Chondrocyte (in vitro differentiated cells): ENCODE data around the gene MAPK8IP3. TPM values are rescaled to one million over a fixed set of nuclear protein-coding genes. Genes with fewer than 3 reads are reported as not detected.

Experiments
- DNase-seq: peaks from one replicate; pipeline ENCODE4 v3.0.0; 2021; ENCODE audit warnings: mixed read lengths, low spot score
- H3K27ac Mint-ChIP-seq: one replicate; pipeline ENCODE4 v1.8.0; 2021; ENCODE audit warnings: mild to moderate bottlenecking, moderate library complexity, mixed read lengths; ENCODE audit not compliant: unreplicated experiment
- H3K27me3 Mint-ChIP-seq: 2 replicates; pipeline ENCODE4 v1.8.0; 2021; ENCODE audit warnings: low read depth, mixed read lengths
- H3K36me3 Mint-ChIP-seq: 2 replicates; pipeline ENCODE4 v1.8.0; 2021; ENCODE audit warnings: low read depth, mixed read lengths
- H3K4me1 Mint-ChIP-seq: 2 replicates; pipeline ENCODE4 v1.8.0; 2021; ENCODE audit warnings: low read depth, mild to moderate bottlenecking, mixed read lengths
- H3K4me3 Mint-ChIP-seq: one replicate; pipeline ENCODE4 v1.8.0; 2021; ENCODE audit warnings: mild to moderate bottlenecking, moderate library complexity, mixed read lengths; ENCODE audit not compliant: unreplicated experiment
- H3K9me3 Mint-ChIP-seq: 2 replicates; pipeline ENCODE4 v1.8.0; 2021; ENCODE audit warnings: low read depth, mixed read lengths
- CTCF ChIP-seq: fragments of 200-600 bp; sonication (generic); IDR thresholded peaks from 2 replicates; pipeline ENCODE4 v1.5.0; 2021; ENCODE audit warnings: antibody characterized with exemption, mild to moderate bottlenecking, moderate library complexity
- total RNA-seq: library from RNA; stranded (reverse); gene quantifications from 3 replicates; pipeline ENCODE4 v1.2.1, GENCODE V29; 2021

Gene MAPK8IP3
- total RNA-seq, 1 donor from 2014 or later, result 53.8 TPM

GRCh38 chr16:1741553-1742165 lies 35.7 kb downstream of the MAPK8IP3 start:
- H3K36me3 Mint-ChIP-seq, result peaks cover 2% of the 10 kb centered on the region
- no peak for DNase-seq
- H3K27ac Mint-ChIP-seq, result no peak overlapping the region
- no peaks in the 10 kb centered on the region for H3K9me3 Mint-ChIP-seq
- no peak for TF ChIP-seq CTCF
- H3K4me3 Mint-ChIP-seq, result no peak overlapping the region
- H3K4me1 Mint-ChIP-seq, result peaks cover 25% of the 10 kb centered on the region
- no peaks in the 10 kb centered on the region for H3K27me3 Mint-ChIP-seq

- no peaks in the 10 kb centered on the region for H3K9me3 Mint-ChIP-seq
- no peak for TF ChIP-seq CTCF
- H3K27me3 Mint-ChIP-seq, result no peaks in the 10 kb centered on the region
- H3K4me1 Mint-ChIP-seq, result peaks cover 29% of the 10 kb centered on the region
- H3K36me3 Mint-ChIP-seq, result peaks cover 6% of the 10 kb centered on the region
- H3K4me3 Mint-ChIP-seq, result no peak overlapping the region
- no peak overlapping the region for H3K27ac Mint-ChIP-seq
- DNase-seq, result no peak
Measured at GRCh38 chr16:1743376-1744337, 37.7 kb downstream of the MAPK8IP3 start.

DNA sequence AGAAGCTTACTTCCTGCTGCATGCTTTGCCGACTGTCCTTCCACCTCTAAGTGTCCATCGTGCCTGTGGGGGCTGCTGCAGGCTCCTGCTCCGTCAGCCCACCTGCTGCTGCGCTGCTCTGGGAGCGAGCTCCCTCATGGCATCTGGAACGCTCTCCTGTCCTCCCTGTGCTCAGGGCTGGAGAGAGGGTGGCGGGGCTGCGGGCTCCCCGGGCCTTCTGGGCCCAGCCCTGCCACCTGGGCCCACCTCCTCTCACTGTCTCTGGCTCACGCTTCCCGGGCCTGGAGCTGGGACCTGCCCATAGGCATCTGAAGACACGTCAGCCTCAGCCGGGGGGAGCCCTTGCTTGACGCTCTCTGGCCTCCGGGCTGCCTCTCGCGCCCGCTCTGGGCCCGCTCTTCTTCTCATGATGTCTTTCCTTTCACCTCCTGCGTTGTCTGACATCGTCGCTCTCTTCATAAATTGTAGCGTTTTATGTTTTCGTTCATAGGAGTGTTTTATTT lies 38.4 kb downstream of the MAPK8IP3 start:
- H3K36me3 Mint-ChIP-seq, result peaks cover 10% of the 10 kb centered on the region
- H3K4me3 Mint-ChIP-seq, result no peak overlapping the region
- no peak overlapping the region for H3K27ac Mint-ChIP-seq
- no peaks in the 10 kb centered on the region for H3K9me3 Mint-ChIP-seq
- H3K4me1 Mint-ChIP-seq, result peaks cover 29% of the 10 kb centered on the region
- no peak for TF ChIP-seq CTCF
- no peak for DNase-seq
- H3K27me3 Mint-ChIP-seq, result no peaks in the 10 kb centered on the region

GRCh38 chr16:1745181-1745899 lies 39.3 kb downstream of the MAPK8IP3 start:
- Mint-ChIP-seq H3K36me3 (peaks cover 12% of the 10 kb centered on the region), H3K27ac (peak overlapping the region; percentile 94), H3K27me3 (no peaks in the 10 kb centered on the region), H3K4me3 (peak overlapping the region; percentile 49), H3K4me1 (peaks cover 29% of the 10 kb centered on the region), H3K9me3 (no peaks in the 10 kb centered on the region)
- DNase-seq, result peak; percentile 94
- peak; percentile 36 for TF ChIP-seq CTCF
